Adipocyte (in vitro differentiated cells): ENCODE data around the gene SLITRK3.

ENCODE experiments used
- DNase-seq: peaks from one replicate; pipeline ENCODE4 v3.0.0-alpha.2; 2015; ENCODE audit warnings: low read depth
- H3K27me3 ChIP-seq: replicated peaks from 2 replicates; pipeline ENCODE4 v1.7.0; 2013; ENCODE audit warnings: mild to moderate bottlenecking, low read length, moderate library complexity; ENCODE audit not compliant: control insufficient read depth, insufficient read depth
- H3K36me3 ChIP-seq: 2 replicates; pipeline ENCODE4 v1.7.0; 2013; ENCODE audit warnings: low read length, mild to moderate bottlenecking, moderate library complexity; ENCODE audit not compliant: control insufficient read depth, insufficient read depth, severe bottlenecking
- H3K4me1 ChIP-seq: 2 replicates; pipeline ENCODE4 v1.7.0; 2013; ENCODE audit warnings: mild to moderate bottlenecking, low read length, moderate library complexity; ENCODE audit not compliant: control insufficient read depth, insufficient read depth
- H3K4me3 ChIP-seq: 2 replicates; pipeline ENCODE4 v1.7.0; 2013; ENCODE audit warnings: mild to moderate bottlenecking, low read length, moderate library complexity
- H3K9ac ChIP-seq: 2 replicates; pipeline ENCODE4 v1.7.0; 2013; ENCODE audit warnings: mild to moderate bottlenecking, low read length, moderate library complexity
- H3K9me3 ChIP-seq: 2 replicates; pipeline ENCODE4 v1.7.0; 2013; ENCODE audit warnings: mild to moderate bottlenecking, low read length, moderate library complexity; ENCODE audit not compliant: control insufficient read depth

SLITRK3 gene

GRCh38 chr3:165188452-165188851 lies 7.7 kb downstream of the SLITRK3 start:
- no peak for DNase-seq
- peaks cover 3% of the 10 kb centered on the region for H3K4me1 ChIP-seq
- H3K4me3 ChIP-seq, result no peak overlapping the region
- peaks cover 33% of the 10 kb centered on the region for H3K27me3 ChIP-seq
- no peak overlapping the region for H3K9ac ChIP-seq
- no peaks in the 10 kb centered on the region for H3K36me3 ChIP-seq
- no peaks in the 10 kb centered on the region for H3K9me3 ChIP-seq

GRCh38 chr3:165185707-165186327 lies 10.4 kb downstream of the SLITRK3 start:
- Histone ChIP-seq H3K27me3 (peaks cover 11% of the 10 kb centered on the region), H3K4me1 (no peaks in the 10 kb centered on the region), H3K36me3 (no peaks in the 10 kb centered on the region), H3K9me3 (no peaks in the 10 kb centered on the region), H3K9ac (no peak overlapping the region), H3K4me3 (no peak overlapping the region)
- DNase-seq, result peak; percentile 78

- no peaks in the 10 kb centered on the region for H3K36me3 ChIP-seq
- DNase-seq, result no peak
- no peaks in the 10 kb centered on the region for H3K27me3 ChIP-seq
Measured at GRCh38 chr3:165181556-165181955, 14.6 kb downstream of the SLITRK3 start.

GRCh38 chr3:165170236-165170635 lies 25.9 kb downstream of the SLITRK3 start:
- Histone ChIP-seq H3K4me3 (no peak overlapping the region), H3K9ac (no peak overlapping the region), H3K9me3 (no peaks in the 10 kb centered on the region), H3K4me1 (no peaks in the 10 kb centered on the region), H3K27me3 (no peaks in the 10 kb centered on the region), H3K36me3 (no peaks in the 10 kb centered on the region)
- DNase-seq, result no peak

More at GRCh38 chr3:165181556-165181955, 14.6 kb downstream of the SLITRK3 start:
- H3K4me3 ChIP-seq, result no peak overlapping the region
- H3K9ac ChIP-seq, result no peak overlapping the region
- H3K4me1 ChIP-seq, result no peaks in the 10 kb centered on the region
- H3K9me3 ChIP-seq, result no peaks in the 10 kb centered on the region

GRCh38 chr3:165169368-165169767 lies 26.8 kb downstream of the SLITRK3 start:
- no peak for DNase-seq
- Histone ChIP-seq H3K9ac (no peak overlapping the region), H3K4me3 (no peak overlapping the region)

GRCh38 chr3:165162883-165163282 lies 33.3 kb downstream of the SLITRK3 start:
- H3K4me3 ChIP-seq, result no peak overlapping the region

More at GRCh38 chr3:165169368-165169767, 26.8 kb downstream of the SLITRK3 start:
- no peaks in the 10 kb centered on the region for H3K27me3 ChIP-seq
- H3K36me3 ChIP-seq, result no peaks in the 10 kb centered on the region
- H3K4me1 ChIP-seq, result no peaks in the 10 kb centered on the region
- H3K9me3 ChIP-seq, result no peaks in the 10 kb centered on the region

GRCh38 chr3:165159760-165160421 lies 36.3 kb downstream of the SLITRK3 start:
- Histone ChIP-seq H3K36me3 (no peaks in the 10 kb centered on the region), H3K4me1 (no peaks in the 10 kb centered on the region), H3K4me3 (no peak overlapping the region), H3K9me3 (no peaks in the 10 kb centered on the region), H3K27me3 (no peaks in the 10 kb centered on the region), H3K9ac (no peak overlapping the region)
- no peak for DNase-seq

More at GRCh38 chr3:165162883-165163282, 33.3 kb downstream of the SLITRK3 start:
- H3K9ac ChIP-seq, result no peak overlapping the region
- H3K4me1 ChIP-seq, result no peaks in the 10 kb centered on the region
- H3K9me3 ChIP-seq, result no peaks in the 10 kb centered on the region
- DNase-seq, result no peak
- H3K27me3 ChIP-seq, result no peaks in the 10 kb centered on the region
- H3K36me3 ChIP-seq, result no peaks in the 10 kb centered on the region

- Histone ChIP-seq H3K36me3 (no peaks in the 10 kb centered on the region), H3K4me3 (no peak overlapping the region)
- no peak for DNase-seq
Measured at GRCh38 chr3:165158011-165158410, 38.2 kb downstream of the SLITRK3 start.

GRCh38 chr3:165156757-165157420 lies 39.3 kb downstream of the SLITRK3 start:
- DNase-seq, result no peak
- H3K9ac ChIP-seq, result no peak overlapping the region
- H3K9me3 ChIP-seq, result no peaks in the 10 kb centered on the region
- no peaks in the 10 kb centered on the region for H3K4me1 ChIP-seq
- no peak overlapping the region for H3K4me3 ChIP-seq
- H3K36me3 ChIP-seq, result no peaks in the 10 kb centered on the region
- H3K27me3 ChIP-seq, result no peaks in the 10 kb centered on the region

More at GRCh38 chr3:165158011-165158410, 38.2 kb downstream of the SLITRK3 start:
- Histone ChIP-seq H3K9me3 (no peaks in the 10 kb centered on the region), H3K9ac (no peak overlapping the region), H3K27me3 (no peaks in the 10 kb centered on the region), H3K4me1 (no peaks in the 10 kb centered on the region)

GRCh38 chr3:165148876-165149441 lies 47.2 kb downstream of the SLITRK3 start:
- DNase-seq, result no peak
- Histone ChIP-seq H3K4me1 (no peaks in the 10 kb centered on the region), H3K27me3 (no peaks in the 10 kb centered on the region), H3K9me3 (no peaks in the 10 kb centered on the region), H3K4me3 (no peak overlapping the region), H3K36me3 (no peaks in the 10 kb centered on the region), H3K9ac (no peak overlapping the region)

- Histone ChIP-seq H3K4me3 (no peak overlapping the region), H3K9ac (no peak overlapping the region), H3K27me3 (no peaks in the 10 kb centered on the region), H3K36me3 (no peaks in the 10 kb centered on the region), H3K4me1 (no peaks in the 10 kb centered on the region), H3K9me3 (no peaks in the 10 kb centered on the region)
- DNase-seq, result no peak
Measured at GRCh38 chr3:165144271-165144670, 51.9 kb downstream of the SLITRK3 start.
